Measurements from ENCODE around the gene TNNT2. TPM values are rescaled to one million over a fixed set of nuclear protein-coding genes. Genes with fewer than 3 reads are reported as not detected.

The TNNT2 gene
- total and polyA plus RNA-seq, 5 experiments from 2014 or later = not detected

DNA sequence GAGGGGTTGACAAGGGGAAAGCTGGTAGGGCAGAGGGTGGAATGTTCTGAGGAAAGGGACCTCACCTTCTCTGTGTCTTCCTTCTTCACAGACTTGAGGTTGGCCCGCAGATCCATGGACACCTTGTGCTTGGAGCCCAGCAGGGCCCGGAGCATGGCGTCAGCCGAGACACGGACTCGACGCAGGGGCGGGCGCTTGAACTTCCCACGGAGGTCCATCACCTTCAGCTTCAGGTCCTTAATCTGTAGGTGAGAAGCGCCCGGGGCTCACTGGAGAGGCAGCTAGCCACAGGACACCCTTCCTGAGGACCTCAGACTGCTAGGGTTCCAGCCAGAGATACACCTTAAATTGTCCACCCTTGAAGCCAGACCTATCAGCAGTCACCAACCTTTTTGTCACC, 33.8 kb upstream of the TNNT2 start:
- no peak for DNase-seq
- Mint-ChIP-seq H3K9me3 (no peaks in the 10 kb centered on the region), H3K36me3 (no peaks in the 10 kb centered on the region), H3K27me3 (peaks cover 0 to 16% (median 2%) of the 10 kb centered on the region in 5 donors), H3K4me1 (peaks cover 0 to 6% (median 4%) of the 10 kb centered on the region in 4 donors), H3K4me3 (no peak overlapping the region), H3K27ac (no peak overlapping the region)
- POLR2A ChIA-PET = no interaction called here
- no peak for ATAC-seq

DNA sequence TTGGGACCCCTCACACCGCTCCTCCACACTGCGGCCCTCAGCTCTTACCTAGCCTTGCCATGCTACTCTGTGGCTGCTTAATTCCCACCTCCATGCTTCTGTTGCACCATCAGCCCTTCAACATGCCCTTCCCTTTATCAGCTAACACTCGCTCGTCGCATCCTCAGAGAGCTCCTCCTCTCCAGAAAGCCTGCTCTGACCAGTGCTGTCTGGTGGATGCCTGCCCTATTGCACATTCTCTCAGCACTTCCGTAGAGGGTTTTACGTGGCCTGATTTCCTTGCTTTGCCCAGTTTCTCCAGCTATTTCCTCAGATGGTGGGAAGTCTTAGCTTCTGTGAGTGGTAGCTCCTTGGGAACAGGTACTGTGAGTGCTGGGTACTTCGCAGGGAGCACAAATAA, 32.0 kb upstream of the TNNT2 start:
- no peak for ATAC-seq
- H3K27me3 Mint-ChIP-seq = peaks cover 0 to 11% (median 2%) of the 10 kb centered on the region in 5 donors
- H3K4me3 Mint-ChIP-seq = no peak overlapping the region
- no peak overlapping the region for H3K27ac Mint-ChIP-seq
- peaks cover 0 to 6% (median 4%) of the 10 kb centered on the region in 4 donors for H3K4me1 Mint-ChIP-seq
- no peaks in the 10 kb centered on the region for H3K36me3 Mint-ChIP-seq
- H3K9me3 Mint-ChIP-seq = no peaks in the 10 kb centered on the region
- DNase-seq = no peak
- POLR2A ChIA-PET = no interaction called here

DNA sequence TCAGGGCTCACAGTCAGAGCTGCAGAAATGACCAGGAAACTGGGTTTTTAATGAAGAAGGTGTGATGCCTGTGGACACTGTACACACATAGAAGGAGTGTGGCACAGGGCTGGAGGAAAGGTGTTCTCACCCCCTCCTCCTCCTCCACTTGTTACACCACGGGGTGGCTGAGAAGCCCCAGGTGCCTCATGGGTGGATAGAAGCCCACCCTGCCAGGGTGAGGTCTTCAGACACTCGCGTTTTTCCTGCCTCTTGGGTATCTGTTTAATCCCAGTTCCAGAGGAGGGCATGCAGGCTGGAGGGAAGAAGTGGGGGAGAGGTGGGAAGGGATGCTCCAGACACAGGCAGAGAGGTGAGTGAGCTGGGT, 31.3 kb upstream of the TNNT2 start:
- H3K36me3 Mint-ChIP-seq = no peaks in the 10 kb centered on the region
- H3K9me3 Mint-ChIP-seq = no peaks in the 10 kb centered on the region
- peaks cover 0 to 6% (median 4%) of the 10 kb centered on the region in 4 donors for H3K4me1 Mint-ChIP-seq
- peaks cover 0 to 11% (median 2%) of the 10 kb centered on the region in 5 donors for H3K27me3 Mint-ChIP-seq
- no peak overlapping the region for H3K4me3 Mint-ChIP-seq
- ATAC-seq (no peak), DNase-seq (no peak)
- H3K27ac Mint-ChIP-seq = no peak overlapping the region
- POLR2A ChIA-PET = no interaction called here

DNA sequence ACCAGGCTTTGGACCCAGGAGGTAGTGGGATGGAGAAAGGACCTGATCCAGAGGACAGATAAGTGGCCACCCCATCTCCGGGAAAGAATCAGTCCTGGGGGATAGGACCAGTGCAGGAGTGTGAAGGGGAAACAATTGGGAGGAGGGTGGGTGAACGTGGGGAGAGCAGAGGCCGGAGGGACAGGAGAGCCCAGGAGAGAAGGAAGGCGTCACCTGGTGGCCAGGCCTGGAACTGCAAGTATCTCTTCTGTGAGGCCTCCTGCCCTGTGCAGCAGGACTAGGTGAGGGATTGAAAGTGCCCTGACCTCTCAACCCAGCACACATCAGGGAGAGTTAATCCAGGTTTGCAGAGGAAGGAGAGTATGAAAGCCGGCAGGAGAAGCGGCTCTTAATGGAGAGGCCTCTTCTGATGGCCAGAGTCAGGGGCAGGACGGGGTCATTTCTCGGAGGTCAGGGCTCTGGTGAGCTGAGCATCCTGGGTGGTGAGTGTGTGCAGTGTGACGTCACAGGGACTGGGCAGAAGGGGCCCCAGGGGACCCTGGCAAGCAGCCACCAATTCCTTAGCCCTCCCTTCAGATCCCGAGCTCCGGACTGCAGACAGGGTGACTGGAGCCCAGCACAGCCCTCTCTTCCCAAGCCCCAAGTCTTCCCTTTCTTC, 30.8 kb upstream of the TNNT2 start:
- POLR2A ChIA-PET = no interaction called here
- H3K27ac Mint-ChIP-seq = no peak overlapping the region
- peak; percentile 38 to 77 (median 56) for DNase-seq
- H3K36me3 Mint-ChIP-seq = no peaks in the 10 kb centered on the region
- H3K4me1 Mint-ChIP-seq = peaks cover 0 to 6% (median 4%) of the 10 kb centered on the region in 4 donors
- no peaks in the 10 kb centered on the region for H3K9me3 Mint-ChIP-seq
- peak; percentile 54 to 70 for ATAC-seq
- H3K27me3 Mint-ChIP-seq = peaks cover 0 to 11% (median 2%) of the 10 kb centered on the region in 5 donors
- no peak overlapping the region for H3K4me3 Mint-ChIP-seq

DNA sequence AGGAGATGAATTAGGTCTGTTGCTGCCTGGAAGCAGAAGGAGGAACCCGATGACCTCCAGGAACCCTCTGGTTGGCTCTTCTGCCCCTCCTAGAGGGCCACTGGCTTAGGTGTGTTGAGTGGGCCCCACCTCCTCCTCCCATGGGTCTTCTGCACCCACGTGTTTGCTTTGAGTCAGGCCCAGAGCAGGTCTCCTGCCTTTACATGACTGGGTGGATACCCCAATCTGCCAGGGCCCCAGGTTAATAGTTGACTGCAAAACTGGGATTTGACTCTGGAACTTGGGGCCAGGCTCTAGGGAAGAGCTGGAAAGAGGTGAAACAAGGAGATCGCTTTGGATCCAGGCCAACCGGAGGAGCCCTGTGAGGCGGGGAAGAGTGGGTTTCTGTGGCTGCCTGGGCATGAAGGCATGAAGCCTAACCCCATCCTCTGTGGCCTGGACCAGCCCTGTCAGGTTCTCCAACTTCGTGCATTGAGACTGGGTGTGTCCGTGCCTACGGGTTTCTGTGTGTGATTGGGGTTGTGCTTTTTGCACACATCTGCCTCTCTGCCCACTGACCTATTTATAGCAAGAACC, 29.4 kb upstream of the TNNT2 start:
- Mint-ChIP-seq H3K4me3 (no peak overlapping the region), H3K27ac (no peak overlapping the region), H3K9me3 (no peaks in the 10 kb centered on the region), H3K27me3 (peaks cover 0 to 11% (median 2%) of the 10 kb centered on the region in 5 donors), H3K4me1 (peaks cover 0 to 6% (median 4%) of the 10 kb centered on the region in 4 donors), H3K36me3 (no peaks in the 10 kb centered on the region)
- POLR2A ChIA-PET = no interaction called here
- ATAC-seq (no peak), DNase-seq (no peak)

DNA sequence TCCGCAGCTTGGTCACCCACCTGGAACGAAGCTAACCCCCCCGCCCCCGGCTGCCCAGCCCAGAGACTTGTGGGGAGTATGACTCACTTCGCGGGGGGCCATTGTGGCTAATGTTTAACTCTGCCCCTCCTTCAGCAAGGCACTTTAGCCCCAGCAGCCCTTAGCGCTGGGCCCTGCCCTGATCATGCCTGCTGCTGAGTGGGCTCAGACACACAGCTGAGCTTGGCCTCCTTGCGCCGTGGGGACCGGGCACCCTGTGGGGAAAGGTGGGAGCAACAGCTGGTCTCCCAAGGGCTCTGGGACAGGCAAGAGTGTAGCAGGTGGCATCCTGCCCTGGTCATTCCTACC, 28.0 kb upstream of the TNNT2 start:
- no peaks in the 10 kb centered on the region for H3K36me3 Mint-ChIP-seq
- no peak for ATAC-seq
- POLR2A ChIA-PET = no interaction called here
- H3K4me3 Mint-ChIP-seq = no peak overlapping the region
- no peak for DNase-seq
- H3K27me3 Mint-ChIP-seq = peaks cover 0 to 13% (median 9%) of the 10 kb centered on the region in 5 donors
- no peak overlapping the region for H3K27ac Mint-ChIP-seq
- H3K4me1 Mint-ChIP-seq = peaks cover 0 to 6% (median 4%) of the 10 kb centered on the region in 4 donors
- H3K9me3 Mint-ChIP-seq = no peaks in the 10 kb centered on the region

DNA sequence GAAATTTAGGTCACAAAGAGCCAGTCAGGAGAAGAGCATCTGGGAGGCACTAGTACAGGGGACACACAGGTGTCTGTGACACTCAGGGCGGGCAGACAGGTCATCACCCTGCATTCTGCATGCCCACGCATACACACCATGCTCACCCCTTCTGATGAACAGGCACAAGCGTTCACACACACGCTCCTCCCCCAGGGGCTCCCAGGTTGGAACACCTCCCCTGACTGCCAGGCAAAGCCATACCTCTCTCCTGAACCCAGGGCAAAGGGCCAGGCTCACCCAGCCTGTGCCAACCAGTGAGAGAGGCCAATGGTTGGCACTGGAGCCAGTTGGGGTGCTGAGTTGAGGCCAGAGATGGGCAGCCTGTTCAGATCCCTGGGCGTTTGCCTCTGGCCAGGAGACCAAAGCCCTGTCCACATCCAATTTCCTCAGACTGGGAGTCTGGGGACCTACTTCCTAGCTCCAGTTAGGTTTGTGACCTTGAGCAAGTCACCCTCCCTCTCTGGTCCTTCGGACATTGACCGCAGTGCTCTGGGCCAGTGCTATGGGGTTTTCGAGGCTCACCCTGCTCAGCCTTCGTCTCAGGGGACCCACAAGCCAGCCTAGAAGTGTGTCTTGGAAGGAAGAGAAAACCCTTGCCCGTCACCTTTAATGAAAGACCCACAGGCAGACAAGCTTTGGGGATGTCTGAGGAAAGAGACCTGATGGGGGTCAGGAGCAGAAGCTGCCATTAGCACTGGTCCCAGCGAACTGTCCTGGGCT, 27.4 kb upstream of the TNNT2 start:
- ATAC-seq = no peak
- H3K27me3 Mint-ChIP-seq = peaks cover 0 to 18% (median 14%) of the 10 kb centered on the region in 5 donors
- POLR2A ChIA-PET = no interaction called here
- no peak for DNase-seq
- no peak overlapping the region for H3K27ac Mint-ChIP-seq
- no peaks in the 10 kb centered on the region for H3K36me3 Mint-ChIP-seq
- H3K4me3 Mint-ChIP-seq = no peak overlapping the region
- peaks cover 0 to 6% (median 4%) of the 10 kb centered on the region in 4 donors for H3K4me1 Mint-ChIP-seq
- no peaks in the 10 kb centered on the region for H3K9me3 Mint-ChIP-seq

DNA sequence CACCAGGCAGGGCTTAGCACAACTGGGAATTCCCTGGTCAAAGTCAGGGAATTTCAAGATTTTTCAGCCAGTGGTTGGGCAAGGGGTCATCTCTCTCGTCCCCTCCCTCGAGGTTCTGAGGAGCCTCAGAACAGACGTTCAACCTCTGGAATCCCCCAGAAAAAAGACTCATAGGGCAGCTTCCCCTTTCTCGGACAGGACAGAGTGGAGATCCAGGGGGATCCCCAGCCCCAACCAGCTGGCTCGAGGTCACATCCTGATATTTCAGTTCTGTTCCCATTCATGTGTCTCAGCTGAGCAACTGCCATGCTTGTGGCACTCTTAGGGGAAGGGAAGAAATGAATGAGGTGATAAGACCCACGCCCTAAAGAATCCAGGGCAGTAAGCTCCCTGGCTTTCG, 26.6 kb upstream of the TNNT2 start:
- H3K4me1 Mint-ChIP-seq = peaks cover 0 to 6% (median 4%) of the 10 kb centered on the region in 4 donors
- DNase-seq (no peak), ATAC-seq (no peak)
- H3K9me3 Mint-ChIP-seq = no peaks in the 10 kb centered on the region
- no peak overlapping the region for H3K27ac Mint-ChIP-seq
- no peaks in the 10 kb centered on the region for H3K36me3 Mint-ChIP-seq
- POLR2A ChIA-PET = no interaction called here
- peaks cover 0 to 19% (median 15%) of the 10 kb centered on the region in 5 donors for H3K27me3 Mint-ChIP-seq
- H3K4me3 Mint-ChIP-seq = no peak overlapping the region

DNA sequence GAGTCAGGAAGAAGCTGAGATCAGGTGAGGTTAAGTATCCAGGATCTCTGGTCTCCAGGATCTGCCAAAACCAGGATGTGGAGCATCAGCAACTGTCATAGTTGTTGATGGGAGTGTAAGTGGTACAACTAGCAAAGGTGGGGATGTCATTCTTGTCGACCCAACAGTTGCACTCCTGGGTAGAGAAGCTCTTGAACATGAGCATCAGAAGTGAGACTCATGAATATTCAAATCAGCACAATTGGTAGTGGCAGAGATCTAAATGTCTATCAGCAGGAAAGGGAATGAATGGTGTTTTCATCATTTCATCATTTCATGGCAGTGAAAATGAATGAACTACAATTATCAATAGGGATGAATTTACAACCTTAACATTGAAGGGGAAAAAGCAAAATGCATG, 25.9 kb upstream of the TNNT2 start:
- ATAC-seq = no peak
- Mint-ChIP-seq H3K9me3 (no peaks in the 10 kb centered on the region), H3K27ac (no peak overlapping the region), H3K36me3 (no peaks in the 10 kb centered on the region), H3K4me1 (peaks cover 4 to 7% (median 5%) of the 10 kb centered on the region in 4 donors), H3K27me3 (peaks cover 2 to 23% (median 17%) of the 10 kb centered on the region in 5 donors), H3K4me3 (no peak overlapping the region)
- POLR2A ChIA-PET = no interaction called here
- DNase-seq = no peak

DNA sequence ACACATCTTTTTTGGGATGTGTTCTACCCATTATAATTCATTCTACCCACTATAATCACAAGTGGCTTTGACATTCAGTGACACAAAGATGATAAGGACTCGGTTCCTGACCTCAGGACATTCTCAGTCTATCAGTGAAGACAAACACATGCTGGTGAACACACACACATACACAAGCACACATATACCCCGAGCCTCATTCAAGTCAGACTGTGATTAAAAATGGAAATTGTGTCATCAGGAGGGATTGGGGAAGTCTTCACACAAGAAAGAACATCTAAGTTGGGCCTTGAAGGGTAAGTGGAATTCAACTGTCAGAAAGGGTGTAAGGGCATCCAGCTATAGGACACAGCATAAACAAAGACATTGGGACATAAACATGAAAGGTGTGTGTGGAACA, 24.2 kb upstream of the TNNT2 start:
- Mint-ChIP-seq H3K4me1 (peaks cover 0 to 5% (median 5%) of the 10 kb centered on the region in 4 donors), H3K27ac (no peak overlapping the region), H3K9me3 (no peaks in the 10 kb centered on the region), H3K27me3 (peaks cover 14 to 33% (median 27%) of the 10 kb centered on the region in 5 donors), H3K36me3 (no peaks in the 10 kb centered on the region), H3K4me3 (no peak overlapping the region)
- DNase-seq (no peak), ATAC-seq (no peak)
- POLR2A ChIA-PET = no interaction called here

DNA sequence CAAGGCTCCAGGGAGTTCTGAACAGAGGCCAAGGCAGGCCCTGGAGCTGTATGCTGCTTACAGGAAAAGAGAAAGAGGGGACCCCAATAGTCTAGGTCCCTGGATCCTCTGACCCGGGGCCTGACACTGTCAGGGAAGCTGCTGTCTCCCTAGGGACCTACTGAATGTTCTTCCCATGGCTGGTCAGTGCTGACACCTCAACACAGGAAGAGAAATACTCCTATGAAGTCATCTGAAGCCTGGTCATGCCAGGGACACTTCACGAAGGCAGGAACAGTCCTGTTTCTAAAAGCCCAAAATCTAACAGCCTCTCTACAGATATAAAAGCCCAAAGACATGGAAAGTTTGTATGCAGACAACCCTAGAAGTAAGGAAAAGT, 23.4 kb upstream of the TNNT2 start:
- H3K4me3 Mint-ChIP-seq = peak overlapping the region in 1 of 10 donors; percentile 15
- DNase-seq = no peak
- H3K27me3 Mint-ChIP-seq = peaks cover 17 to 34% (median 27%) of the 10 kb centered on the region in 5 donors
- no peaks in the 10 kb centered on the region for H3K9me3 Mint-ChIP-seq
- POLR2A ChIA-PET = no interaction called here
- ATAC-seq = no peak
- H3K27ac Mint-ChIP-seq = no peak overlapping the region
- H3K36me3 Mint-ChIP-seq = no peaks in the 10 kb centered on the region
- peaks cover 0 to 5% (median 5%) of the 10 kb centered on the region in 4 donors for H3K4me1 Mint-ChIP-seq

DNA sequence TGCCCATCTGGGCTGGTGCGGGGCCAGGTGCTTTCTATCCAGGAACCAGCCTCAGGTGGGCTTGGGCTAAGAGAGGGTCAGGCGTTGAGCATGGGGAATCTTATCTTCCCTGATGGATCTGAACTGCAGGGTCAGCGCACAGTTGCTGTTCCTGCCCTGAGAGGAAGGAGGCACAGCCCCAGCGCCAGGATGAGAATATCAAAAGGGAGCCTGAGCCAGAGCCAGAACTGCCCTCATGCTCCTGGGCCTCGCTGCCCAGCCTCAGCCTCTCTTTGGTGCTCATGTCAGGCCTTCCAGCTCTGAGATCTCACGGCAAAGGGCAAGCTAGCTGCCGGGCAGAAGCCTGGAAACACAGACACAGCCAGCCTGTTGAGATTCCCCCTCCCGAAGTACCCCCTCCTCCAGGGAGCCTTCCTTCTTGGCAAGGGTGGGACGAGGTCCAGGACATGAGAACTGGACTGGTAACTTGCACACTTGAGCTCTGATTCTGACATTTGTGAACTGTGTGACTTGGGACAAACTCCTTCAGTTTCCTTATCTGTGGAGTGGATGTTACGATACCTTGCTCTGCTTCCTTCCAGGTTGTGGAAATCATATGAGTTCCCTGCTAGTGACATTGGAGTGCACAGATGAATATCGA, 22.9 kb upstream of the TNNT2 start:
- no peak for ATAC-seq
- Mint-ChIP-seq H3K4me3 (peak overlapping the region in 1 of 10 donors; percentile 15), H3K4me1 (peaks cover 0 to 5% (median 5%) of the 10 kb centered on the region in 4 donors), H3K27me3 (peaks cover 17 to 35% (median 30%) of the 10 kb centered on the region in 5 donors), H3K9me3 (no peaks in the 10 kb centered on the region), H3K27ac (peak overlapping the region in 1 of 10 donors; percentile 27), H3K36me3 (no peaks in the 10 kb centered on the region)
- POLR2A ChIA-PET = no interaction called here
- no peak for DNase-seq
